ENCODE measurements around the gene HSPA5.
"Not testable (repeated sequence)": the region's sequence is repeated elsewhere in the genome, so short reads cannot be mapped to it uniquely, and the experiment has no call there.

HSPA5 gene

DNA sequence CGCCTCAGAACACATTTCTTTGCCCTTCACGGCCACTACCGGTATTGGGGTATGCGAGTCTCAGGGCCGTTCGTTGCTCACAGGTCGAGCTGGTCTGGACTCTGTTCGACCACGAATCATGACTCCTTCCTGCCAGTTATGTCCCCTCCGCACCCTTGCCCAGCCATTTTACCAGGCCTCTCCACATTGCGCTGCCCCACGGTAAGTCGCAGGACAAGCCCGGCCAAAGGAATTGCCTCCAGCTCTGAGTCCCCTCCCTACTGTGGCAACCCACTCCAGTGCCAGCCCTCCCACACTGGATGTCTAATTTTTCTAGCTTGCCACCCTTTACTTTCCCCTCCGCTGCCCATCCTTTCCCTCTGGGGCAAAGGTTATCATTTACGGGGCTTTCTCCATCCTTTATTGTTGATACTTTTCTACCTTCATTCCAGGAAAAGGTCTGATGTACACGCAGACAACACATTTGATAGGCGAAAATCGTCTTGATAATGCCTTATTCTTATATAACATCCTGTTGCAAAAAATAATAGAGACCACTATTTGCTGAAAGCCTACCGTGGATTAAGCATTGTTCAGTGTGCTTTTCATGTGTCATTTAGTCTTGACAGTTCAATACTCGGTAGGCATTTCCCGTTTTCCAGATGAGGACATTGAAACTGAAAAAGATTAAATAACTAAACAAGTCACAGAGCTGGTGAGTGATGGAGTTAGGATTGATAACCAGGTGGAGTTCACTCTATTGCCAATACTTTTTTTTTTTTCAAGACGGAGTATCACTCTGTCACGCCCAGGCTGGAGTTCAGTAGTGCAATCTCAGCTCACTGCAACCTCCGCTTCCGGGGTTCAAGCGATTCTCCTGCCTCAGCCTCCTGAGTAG lies 958 bp upstream of the HSPA5 start:
- FAIRE-seq, result no peak

DNA sequence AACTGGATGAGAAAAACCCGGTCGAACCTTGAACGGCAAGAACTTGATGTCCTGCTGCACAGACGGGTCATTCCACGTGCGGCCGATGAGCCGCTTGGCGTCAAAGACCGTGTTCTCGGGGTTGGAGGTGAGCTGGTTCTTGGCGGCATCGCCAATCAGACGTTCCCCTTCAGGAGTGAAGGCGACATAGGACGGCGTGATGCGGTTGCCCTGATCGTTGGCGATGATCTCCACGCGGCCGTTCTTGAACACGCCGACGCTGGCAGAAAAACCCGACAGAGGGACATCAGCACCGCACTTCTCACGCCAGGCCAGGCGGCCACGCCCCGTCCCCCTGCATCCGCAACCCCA lies 519 bp downstream of the HSPA5 start:
- FAIRE-seq, result no peak

DNA sequence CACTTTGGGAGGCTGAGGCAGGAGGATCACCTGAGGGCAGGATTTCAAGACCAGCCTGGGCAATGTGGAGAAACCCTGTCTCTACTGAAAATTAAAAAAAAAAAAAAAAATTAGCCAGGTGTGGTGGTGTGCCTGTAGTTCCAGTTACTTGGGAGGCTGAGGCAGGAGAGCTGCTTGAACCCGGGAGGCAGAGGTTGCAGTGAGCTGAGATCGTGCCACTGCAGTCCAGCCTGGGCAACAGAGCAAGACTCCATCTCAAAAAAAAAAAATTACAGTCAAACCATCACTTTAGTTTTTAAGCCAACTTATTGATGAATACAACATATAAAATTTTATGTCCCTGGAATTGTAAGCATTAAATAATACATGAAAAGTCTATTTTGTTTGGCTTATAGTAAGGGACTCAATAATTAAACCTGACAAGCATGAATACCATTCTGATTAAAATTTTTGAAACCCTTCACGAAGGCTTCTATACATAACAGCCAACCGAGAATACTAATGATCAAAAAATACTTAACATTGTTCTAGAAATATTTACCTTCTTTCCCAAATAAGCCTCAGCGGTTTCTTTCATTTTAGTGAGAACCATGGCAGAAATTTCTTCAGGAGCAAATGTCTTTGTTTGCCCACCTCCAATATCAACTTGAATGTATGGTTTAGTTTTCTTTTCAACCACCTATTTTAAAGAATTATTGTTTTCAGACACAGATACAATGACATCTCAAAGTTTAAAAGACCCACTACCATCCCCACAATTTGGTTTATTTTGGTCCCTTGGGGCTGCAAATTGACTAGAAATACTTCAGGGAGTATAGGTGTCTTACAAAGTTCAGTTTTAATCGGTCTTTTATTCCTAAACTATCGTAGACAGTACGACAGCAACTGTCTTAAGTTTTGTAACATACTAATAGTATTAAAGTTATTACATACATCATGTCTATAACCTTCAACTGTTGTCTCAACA lies 1.2 kb downstream of the HSPA5 start:
- FAIRE-seq, result no peak

- FAIRE-seq, result no peak
Measured at GRCh38 chr9:125238915-125239446, 2.2 kb downstream of the HSPA5 start.

DNA sequence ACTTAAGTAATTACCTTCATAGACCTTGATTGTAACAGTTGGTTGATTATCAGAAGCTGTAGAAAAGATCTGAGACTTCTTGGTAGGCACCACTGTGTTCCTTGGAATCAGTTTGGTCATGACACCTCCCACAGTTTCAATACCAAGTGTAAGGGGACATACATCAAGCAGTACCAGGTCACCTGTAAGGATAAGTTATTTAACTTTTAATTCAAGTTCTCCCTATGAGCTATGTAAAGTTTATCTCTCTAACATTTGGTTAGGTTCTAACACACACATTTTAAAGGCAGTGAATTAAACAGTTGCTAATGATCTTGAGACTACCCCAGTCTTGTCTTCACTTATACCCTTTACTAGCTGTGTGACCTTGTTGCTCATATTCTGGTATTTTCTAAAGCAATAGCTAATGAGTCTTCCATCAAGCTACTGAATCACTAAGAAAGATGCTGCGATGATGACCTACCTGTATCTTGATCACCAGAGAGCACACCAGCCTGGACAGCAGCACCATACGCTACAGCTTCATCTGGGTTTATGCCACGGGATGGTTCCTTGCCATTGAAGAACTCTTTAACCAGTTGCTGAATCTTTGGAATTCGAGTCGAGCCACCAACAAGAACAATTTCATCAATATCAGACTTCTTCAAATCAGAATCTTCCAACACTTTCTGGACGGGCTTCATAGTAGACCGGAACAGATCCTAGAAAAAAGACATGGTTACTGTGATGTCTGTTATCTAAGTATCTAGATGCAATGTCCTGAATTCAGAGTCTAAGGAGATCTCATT lies 2.8 kb downstream of the HSPA5 start:
- FAIRE-seq, result no peak

DNA sequence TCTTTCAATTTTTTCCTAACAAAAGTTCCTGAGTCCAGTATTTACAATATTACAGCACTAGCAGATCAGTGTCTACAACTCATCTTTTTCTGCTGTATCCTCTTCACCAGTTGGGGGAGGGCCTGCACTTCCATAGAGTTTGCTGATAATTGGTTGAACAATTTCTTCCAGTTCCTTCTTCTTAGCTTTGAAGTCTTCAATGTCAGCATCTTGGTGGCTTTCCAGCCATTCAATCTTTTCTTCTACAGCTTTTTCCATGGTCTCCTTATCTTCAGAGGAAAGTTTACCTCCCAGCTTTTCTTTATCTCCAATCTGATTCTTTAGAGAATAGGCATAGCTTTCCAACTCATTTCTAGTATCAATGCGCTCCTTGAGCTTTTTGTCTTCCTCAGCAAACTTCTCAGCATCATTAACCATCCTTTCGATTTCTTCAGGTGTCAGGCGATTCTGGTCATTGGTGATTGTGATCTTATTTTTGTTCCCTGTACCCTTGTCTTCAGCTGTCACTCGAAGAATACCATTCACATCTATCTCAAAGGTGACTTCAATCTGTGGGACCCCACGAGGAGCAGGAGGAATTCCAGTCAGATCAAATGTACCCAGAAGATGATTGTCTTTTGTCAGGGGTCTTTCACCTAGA lies 4.5 kb downstream of the HSPA5 start:
- not testable (repeated sequence) for FAIRE-seq

GRCh38 chr9:125235804-125236519 lies 5.2 kb downstream of the HSPA5 start:
- FAIRE-seq, result no peak

DNA sequence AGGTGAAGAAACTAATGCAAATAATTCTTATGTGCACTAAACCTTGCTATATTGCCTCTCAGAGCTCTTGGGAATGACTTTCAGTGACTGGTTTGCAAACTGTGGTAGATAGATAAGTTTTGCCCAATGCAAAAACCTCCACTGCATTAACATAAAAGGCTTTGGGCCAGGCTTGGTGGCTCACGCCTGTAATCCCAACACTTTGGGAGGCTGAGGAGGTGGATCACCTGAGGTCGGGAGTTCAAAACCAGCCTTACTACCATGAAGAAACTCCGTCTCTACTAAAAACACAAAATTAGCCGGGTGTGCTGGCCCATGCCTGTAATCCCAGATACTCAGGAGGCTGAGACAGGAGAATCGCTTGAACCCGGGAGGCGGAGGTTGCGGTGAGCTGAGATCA lies 7.0 kb downstream of the HSPA5 start:
- FAIRE-seq, result not testable (repeated sequence)

- no peak for FAIRE-seq
Measured at GRCh38 chr9:125233678-125234077, 7.5 kb downstream of the HSPA5 start.

- no peak for FAIRE-seq
Measured at GRCh38 chr9:125227761-125228160, 13.4 kb downstream of the HSPA5 start.

DNA sequence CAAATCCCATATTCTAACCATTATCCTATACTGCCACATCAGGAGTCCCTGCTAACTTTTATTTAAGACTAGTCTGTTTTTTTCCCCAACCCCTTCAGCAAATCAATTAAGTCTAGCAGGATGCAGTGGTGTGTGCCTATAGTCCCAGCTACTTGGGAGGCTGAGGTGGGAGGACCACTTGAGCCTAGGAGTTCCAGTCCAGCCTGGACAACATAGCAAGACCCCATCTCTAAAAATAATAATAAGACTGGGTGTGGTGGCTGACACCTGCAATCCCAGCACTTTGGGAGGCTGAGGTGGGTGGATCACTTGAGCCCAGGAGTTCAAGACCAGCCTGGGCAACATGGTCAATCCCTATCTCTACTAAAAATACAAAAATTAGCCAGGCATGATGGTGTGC lies 16.3 kb downstream of the HSPA5 start:
- not testable (repeated sequence) for FAIRE-seq

DNA sequence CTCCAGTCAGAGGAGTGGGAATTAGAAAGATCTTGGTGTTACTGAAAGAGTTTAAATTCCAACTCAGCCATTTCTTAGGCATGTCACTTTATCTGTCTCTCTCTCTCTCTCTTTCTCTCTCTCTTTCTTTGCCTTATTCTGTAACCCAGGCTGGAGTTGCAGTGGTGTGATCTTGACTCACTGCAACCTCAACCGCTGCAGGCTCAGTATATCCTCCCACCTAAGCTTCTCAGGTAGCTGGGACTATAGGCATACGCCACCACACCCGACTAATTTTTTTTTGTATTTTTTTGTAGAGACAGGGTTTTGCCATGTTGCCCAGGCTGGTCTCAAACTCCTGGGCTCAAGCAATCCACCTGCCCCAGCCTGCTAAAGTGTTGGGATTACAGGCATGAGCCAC lies 22.5 kb downstream of the HSPA5 start:
- FAIRE-seq, result no peak

- FAIRE-seq, result no peak
Measured at GRCh38 chr9:125214186-125214585, 27.0 kb downstream of the HSPA5 start.

DNA sequence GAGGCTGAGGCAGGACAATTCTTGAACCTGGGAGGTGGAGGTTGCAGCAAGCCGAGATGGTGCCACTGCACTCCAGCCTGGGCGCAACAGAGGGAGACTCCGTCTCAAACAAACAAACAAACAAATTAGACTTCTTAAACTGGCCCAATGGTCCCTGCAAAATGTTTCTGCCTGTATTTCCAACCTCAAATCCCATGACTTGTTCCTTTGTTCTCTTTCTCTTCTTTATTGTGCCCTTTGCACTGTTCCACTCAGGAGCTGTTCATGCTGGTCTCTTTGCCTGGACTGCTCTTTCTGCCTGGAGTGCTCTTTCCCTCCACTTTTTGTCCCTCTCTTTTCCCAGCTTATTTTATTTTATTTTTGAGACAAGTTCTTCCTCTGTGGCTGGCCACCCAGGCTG lies 36.7 kb downstream of the HSPA5 start:
- FAIRE-seq, result no peak

- no peak for FAIRE-seq
Measured at GRCh38 chr9:125202846-125203618, 38.1 kb downstream of the HSPA5 start.

DNA sequence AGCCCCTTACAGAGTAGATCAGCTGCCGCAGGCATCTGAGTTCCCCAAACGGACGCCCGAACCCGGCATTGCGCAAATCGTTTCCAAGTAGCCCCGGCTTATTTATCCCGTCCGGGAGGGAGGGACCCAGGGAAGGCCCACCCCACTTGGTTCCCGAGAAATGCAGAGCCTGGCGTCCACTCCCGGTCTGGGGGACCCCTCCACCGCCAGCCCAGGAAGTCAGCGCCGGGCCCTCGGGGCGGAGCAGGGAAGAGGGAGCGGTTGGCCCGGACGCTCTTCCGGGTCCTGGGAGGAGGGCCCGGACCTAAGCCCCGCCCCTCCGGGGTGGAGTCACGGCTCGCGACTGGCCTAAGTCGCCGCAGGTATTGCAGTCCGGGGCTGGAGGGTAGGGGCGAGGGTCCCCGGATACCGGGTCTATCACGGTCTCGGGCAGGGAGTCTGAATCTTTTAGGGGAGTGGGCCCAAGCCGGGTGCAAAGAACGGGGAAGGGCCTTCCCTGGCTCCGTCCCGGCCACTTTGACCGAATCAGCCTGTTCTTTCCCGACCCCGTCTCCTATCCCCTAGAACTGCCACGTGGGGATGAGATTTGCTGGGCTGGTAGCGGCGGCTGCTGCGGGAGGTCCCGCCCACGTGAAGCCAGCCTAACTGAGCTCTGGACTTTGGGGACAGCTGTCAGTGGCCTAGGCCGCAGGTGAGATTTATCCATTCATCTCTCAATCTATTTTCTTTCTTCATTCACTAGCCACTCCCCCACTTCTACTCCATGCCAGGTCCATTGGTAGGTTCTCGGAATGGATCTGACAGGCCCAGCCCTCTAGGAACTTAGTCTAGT lies 40.7 kb downstream of the HSPA5 start, which contains the start of gene RABEPK:
RABEPK (plus strand) TSS at position 327 of the 832 bp plus-strand sequence. CDS start 2,472 bp downstream, outside the sequence.
- FAIRE-seq, result no peak

DNA sequence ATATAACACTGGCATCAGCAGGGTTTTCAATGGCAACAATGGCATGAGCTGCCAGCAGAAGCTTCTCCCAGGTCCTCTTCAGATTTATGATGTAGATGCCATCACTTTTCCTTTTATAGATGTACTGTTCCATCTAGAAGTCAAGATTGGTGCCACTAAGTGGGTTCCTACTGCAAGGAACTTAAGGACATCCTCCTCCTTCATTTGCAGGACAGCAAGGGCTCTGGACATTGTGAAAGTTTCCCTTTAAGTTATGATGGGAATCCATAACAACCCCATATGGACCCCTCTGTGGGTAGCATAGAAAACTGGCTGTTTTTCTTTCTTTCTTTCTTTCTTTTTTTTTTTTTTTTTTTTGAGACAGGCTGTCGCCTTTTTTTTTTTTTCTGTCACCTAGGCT lies 45.6 kb downstream of the HSPA5 start:
- not testable (repeated sequence) for FAIRE-seq

DNA sequence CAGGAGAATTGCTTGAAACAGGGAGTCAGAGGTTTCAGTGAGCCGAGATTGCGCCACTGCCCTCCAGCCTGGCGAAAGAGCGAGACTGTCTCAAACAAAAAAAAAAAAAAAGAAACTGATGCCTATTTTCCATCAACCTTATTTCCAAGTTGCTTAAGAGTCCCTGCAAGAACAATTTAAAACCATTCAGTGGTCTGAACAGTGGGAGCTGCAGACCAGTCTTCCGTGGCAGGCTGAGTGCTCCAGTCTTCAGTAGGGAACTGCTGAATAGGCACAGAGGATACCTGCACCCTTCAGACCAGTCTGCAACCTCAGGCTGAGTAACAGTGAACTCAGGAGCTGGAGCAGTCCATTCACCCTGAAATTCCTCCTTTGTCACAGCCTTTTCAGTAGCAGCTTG lies 46.7 kb downstream of the HSPA5 start:
- FAIRE-seq, result not testable (repeated sequence)

DNA sequence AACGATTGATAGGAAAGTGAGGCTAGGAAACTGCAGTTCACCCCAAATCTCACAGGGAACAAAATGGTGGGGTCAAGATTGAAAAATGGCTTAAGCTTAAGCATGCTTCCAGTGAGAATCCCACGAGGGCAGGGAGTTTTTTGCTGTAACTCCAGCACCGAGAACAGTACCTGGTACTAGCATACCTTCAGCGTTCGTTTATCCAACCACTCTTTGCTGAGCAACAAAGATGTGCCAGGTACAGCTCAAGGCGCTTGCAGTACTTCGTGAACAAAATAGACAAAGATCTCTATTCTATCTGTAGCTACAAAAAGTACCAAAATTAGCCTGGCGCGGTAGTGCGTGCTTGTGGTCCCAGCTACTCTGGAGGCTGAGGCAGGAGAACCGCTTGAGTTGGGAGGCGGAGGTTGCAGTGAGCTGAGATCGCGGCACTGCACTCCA lies 50.8 kb downstream of the HSPA5 start:
- no peak for FAIRE-seq

Data from colon (tissue), 2 donors.